OCI-LY7 (cell line): ENCODE results near the gene CRYGA. TPM values are rescaled to one million over a fixed set of nuclear protein-coding genes. Genes with fewer than 3 reads are reported as not detected.
"Not testable (repeated sequence)": the region's sequence is repeated elsewhere in the genome, so short reads cannot be mapped to it uniquely, and the experiment has no call there.

ENCODE experiments used
- BruUV-seq: library from RNA; stranded (reverse); fragments of 400-500 nt; replicated peaks from 2 replicates; lab custom pipeline; 2021; lab: Mats Ljungman, UMichigan
- CTCF ChIA-PET: fragments of 300-600 bp; sonication (Branson Sonifier 250); formaldehyde crosslinking; loops from one replicate; lab custom pipeline; 2022; ENCODE audit warnings: antibody characterized with exemption; ENCODE audit not compliant: unreplicated experiment; lab: Charles Lee
- POLR2A ChIA-PET: fragments of 300-600 bp; sonication (Branson Sonifier 250); formaldehyde crosslinking; loops from one replicate; lab custom pipeline; 2022; ENCODE audit warnings: antibody characterized with exemption; lab: Charles Lee
- DNase-seq: peaks from one replicate; pipeline ENCODE4 v3.0.0-alpha.2; 2015; ENCODE audit warnings: low spot score
- H2AFZ ChIP-seq: fragments of 200-600 bp; sonication (generic), shearing (Covaris generic); 2 replicates; pipeline ENCODE4 v1.6.1; 2014; ENCODE audit warnings: mild to moderate bottlenecking, antibody characterized with exemption, low read length, moderate library complexity
- H3K27ac ChIP-seq: fragments of 200-600 bp; sonication (generic); 2 replicates; pipeline ENCODE4 v1.5.1; 2014; ENCODE audit warnings: mixed run types, low read depth, mild to moderate bottlenecking, moderate library complexity, low read length, inconsistent platforms; ENCODE audit not compliant: poor library complexity, severe bottlenecking
- H3K36me3 ChIP-seq: fragments of 200-600 bp; sonication (generic); 2 replicates; pipeline ENCODE4 v1.6.1; 2014; ENCODE audit warnings: mild to moderate bottlenecking, antibody characterized with exemption, low read length, moderate library complexity, mixed read lengths; ENCODE audit not compliant: insufficient read depth
- H3K4me1 ChIP-seq: fragments of 200-600 bp; sonication (generic); 2 replicates; pipeline ENCODE4 v1.5.1; 2014; ENCODE audit warnings: mild to moderate bottlenecking, low read length; ENCODE audit not compliant: insufficient read depth, poor library complexity, severe bottlenecking
- H3K4me2 ChIP-seq: fragments of 200-600 bp; sonication (generic); 2 replicates; pipeline ENCODE4 v1.6.1; 2014; ENCODE audit warnings: mild to moderate bottlenecking, low read length
- H3K4me3 ChIP-seq: fragments of 200-600 bp; sonication (generic); 2 replicates; pipeline ENCODE4 v1.5.1; 2014; ENCODE audit warnings: mild to moderate bottlenecking, low read depth, low read length; ENCODE audit not compliant: poor library complexity, severe bottlenecking
- H3K79me2 ChIP-seq: fragments of 200-600 bp; sonication (generic); 2 replicates; pipeline ENCODE4 v1.6.1; 2016; ENCODE audit warnings: low read depth, mild to moderate bottlenecking, low read length, moderate library complexity, mixed read lengths; ENCODE audit not compliant: insufficient read depth
- H3K9me2 ChIP-seq: fragments of 200-600 bp; sonication (generic); 2 replicates; pipeline ENCODE4 v1.6.1; 2016; ENCODE audit warnings: mild to moderate bottlenecking, low read length, mixed read lengths; ENCODE audit not compliant: insufficient read depth
- H3K9me3 ChIP-seq: fragments of 200-600 bp; sonication (generic); 2 replicates; pipeline ENCODE4 v1.6.1; 2014; ENCODE audit warnings: mild to moderate bottlenecking, mixed run types, low read length, mixed read lengths
- H4K20me1 ChIP-seq: fragments of 200-600 bp; sonication (generic); 2 replicates; pipeline ENCODE4 v1.6.1; 2014; ENCODE audit warnings: mild to moderate bottlenecking, antibody characterized with exemption, low read length, moderate library complexity, mixed read lengths; ENCODE audit not compliant: insufficient read depth
- CTCF ChIP-seq: fragments of 200-600 bp; sonication (generic); conservative IDR thresholded peaks from 2 replicates; pipeline ENCODE4 v1.5.1; 2014; ENCODE audit warnings: mild to moderate bottlenecking, antibody characterized with exemption, low read length, moderate library complexity, mixed read lengths
- EZH2phosphoT487 ChIP-seq: fragments of 200-600 bp; sonication (generic); IDR thresholded peaks from 2 replicates; pipeline ENCODE4 v1.6.1; 2018; ENCODE audit warnings: low read depth, borderline replicate concordance, mild to moderate bottlenecking, mixed run types, antibody characterized with exemption, low read length, moderate library complexity, mixed read lengths
- intact Hi-C: fragments of 100-400 bp; cut with micrococcal nuclease; formaldehyde crosslinking; loops from one replicate; pipeline ENCODE4 v1.10.0; 2022; ENCODE audit not compliant: unreplicated experiment
- total RNA-seq, 2 experiments: library from RNA; depleted of rRNA in 1 of 2; stranded (reverse); fragments of >200 nt in 1 of 2; shearing (Covaris generic) in 1 of 2; gene quantifications; 2 replicates each; pipeline ENCODE4 v1.2.3, GENCODE V29; 2014 to 2022

CRYGA gene
- total RNA-seq, 2 experiments from 2014 or later: not detected

GRCh38 chr2:208122248-208122647 is 41.1 kb downstream of the CRYGA start:
- POLR2A ChIA-PET: no interaction called here

GRCh38 chr2:208118918-208119317 is 44.5 kb downstream of the CRYGA start:
- H3K4me2 ChIP-seq: no peak overlapping the region
- no peaks in the 10 kb centered on the region for H3K4me1 ChIP-seq
- H3K36me3 ChIP-seq: no peaks in the 10 kb centered on the region
- TF ChIP-seq CTCF: no peak
- TF ChIP-seq EZH2phosphoT487: no peak
- H2AFZ ChIP-seq: no peak overlapping the region
- no peak overlapping the region for H3K27ac ChIP-seq
- no TSS peak for BruUV-seq
- intact Hi-C loops: no loop called here
- H3K4me3 ChIP-seq: no peak overlapping the region
- H3K9me2 ChIP-seq: no peaks in the 10 kb centered on the region
- H3K79me2 ChIP-seq: no peaks in the 10 kb centered on the region
- H4K20me1 ChIP-seq: no peaks in the 10 kb centered on the region
- H3K9me3 ChIP-seq: no peaks in the 10 kb centered on the region
- ChIA-PET POLR2A (no interaction called here), CTCF (no interaction called here)
- DNase-seq: no peak

More at GRCh38 chr2:208122248-208122647, 41.1 kb downstream of the CRYGA start:
- Histone ChIP-seq H3K79me2 (no peaks in the 10 kb centered on the region), H4K20me1 (no peaks in the 10 kb centered on the region), H3K27ac (no peak overlapping the region), H3K4me1 (no peaks in the 10 kb centered on the region), H3K9me2 (no peaks in the 10 kb centered on the region), H3K36me3 (no peaks in the 10 kb centered on the region), H3K4me3 (no peak overlapping the region), H3K4me2 (no peak overlapping the region), H2AFZ (no peak overlapping the region), H3K9me3 (no peaks in the 10 kb centered on the region)
- TF ChIP-seq EZH2phosphoT487: no peak
- no peak for TF ChIP-seq CTCF
- no peak for DNase-seq
- no TSS peak for BruUV-seq
- intact Hi-C loops: no loop called here
- CTCF ChIA-PET: interaction anchor here (0.6 kb wide), 1 partner anchor 254 kb away, joined by 3 read pairs; no protein-coding TSS in a partner anchor

DNA sequence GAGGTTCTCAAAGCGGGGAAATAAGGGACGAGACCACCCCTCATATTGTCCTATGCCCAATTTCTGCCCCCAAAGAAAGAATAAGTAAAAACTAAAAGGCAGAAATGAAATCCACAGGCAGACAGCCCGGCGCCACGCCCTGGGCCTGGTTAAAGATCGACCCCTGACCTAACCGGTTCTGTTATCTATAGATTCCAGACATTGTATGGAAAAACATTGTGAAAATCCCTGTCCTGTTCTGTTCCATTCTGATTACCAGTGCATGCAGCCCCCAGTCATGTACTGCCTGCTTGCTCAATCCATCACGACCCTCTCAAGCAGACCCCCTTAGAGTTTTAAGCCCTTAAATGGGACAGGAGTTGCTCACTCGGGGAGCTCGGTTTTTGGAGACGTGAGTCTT is 46.0 kb downstream of the CRYGA start:
- H3K79me2 ChIP-seq, POLR2A ChIA-PET, DNase-seq, H3K27ac ChIP-seq, H3K4me3 ChIP-seq, H4K20me1 ChIP-seq, H3K9me3 ChIP-seq, H2AFZ ChIP-seq, intact Hi-C loops, H3K4me2 ChIP-seq, CTCF ChIA-PET, H3K36me3 ChIP-seq, H3K4me1 ChIP-seq, H3K9me2 ChIP-seq, BruUV-seq: not testable (repeated sequence)
